Activated T-cell treated with anti-CD3 and anti-CD28 coated beads, Interleukin-2, amount 50 U/mL, for 24 hours (primary cell): Measurements from ENCODE around the gene NMRK1.

Experiments used
- DNase-seq: peaks from one replicate; pipeline ENCODE4 v3.0.0-alpha.2; 2020
- H3K27ac Mint-ChIP-seq: 2 replicates; pipeline ENCODE4 v1.8.0; 2020; ENCODE audit warnings: mild to moderate bottlenecking, mixed read lengths
- H3K27me3 Mint-ChIP-seq: 2 replicates; pipeline ENCODE4 v1.8.0; 2020; ENCODE audit warnings: mixed read lengths
- H3K36me3 Mint-ChIP-seq: 2 replicates; pipeline ENCODE4 v1.8.0; 2020; ENCODE audit warnings: low read depth, mixed read lengths
- H3K4me1 Mint-ChIP-seq: 2 replicates; pipeline ENCODE4 v1.8.0; 2020; ENCODE audit warnings: low read depth, mixed read lengths
- H3K4me3 Mint-ChIP-seq: 2 replicates; pipeline ENCODE4 v1.8.0; 2020; ENCODE audit warnings: mild to moderate bottlenecking, moderate library complexity, mixed read lengths
- H3K9me3 Mint-ChIP-seq: 2 replicates; pipeline ENCODE4 v1.8.0; 2020; ENCODE audit warnings: mixed read lengths

NMRK1 gene

DNA sequence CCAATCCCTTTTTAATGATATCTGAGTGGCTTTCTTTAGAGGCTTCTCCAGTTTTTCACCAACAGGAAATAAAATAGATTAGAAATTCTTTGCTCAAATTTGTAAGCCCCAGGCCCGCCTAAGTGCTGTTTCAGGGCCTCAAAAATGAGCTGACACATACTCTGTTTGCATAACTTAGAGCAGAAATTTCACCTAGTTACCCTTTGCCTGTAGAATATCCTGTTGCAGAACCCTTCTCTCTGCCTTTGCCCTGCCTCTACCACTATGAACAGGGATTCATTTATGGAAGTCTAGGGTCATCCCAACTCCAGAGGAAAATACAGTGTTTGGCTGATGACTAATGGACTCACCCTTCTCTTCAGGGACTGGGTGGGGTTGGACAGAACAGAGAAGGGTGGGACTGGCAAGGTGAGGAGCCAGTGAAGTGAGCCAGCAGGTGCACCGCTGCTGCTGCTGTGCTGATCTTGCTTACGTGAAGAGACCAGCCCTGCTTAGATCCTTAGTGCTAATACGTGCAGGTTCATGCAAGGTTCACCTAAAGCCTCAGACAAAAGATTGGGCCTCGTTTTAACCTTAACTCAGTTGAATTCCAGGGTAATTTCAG, 23.2 kb upstream of the NMRK1 start:
- H3K36me3 Mint-ChIP-seq = peaks cover 12% of the 10 kb centered on the region
- DNase-seq = no peak
- H3K4me3 Mint-ChIP-seq = no peak overlapping the region
- H3K27me3 Mint-ChIP-seq = no peaks in the 10 kb centered on the region
- H3K4me1 Mint-ChIP-seq = peaks cover 63% of the 10 kb centered on the region
- no peak overlapping the region for H3K27ac Mint-ChIP-seq
- no peaks in the 10 kb centered on the region for H3K9me3 Mint-ChIP-seq

DNA sequence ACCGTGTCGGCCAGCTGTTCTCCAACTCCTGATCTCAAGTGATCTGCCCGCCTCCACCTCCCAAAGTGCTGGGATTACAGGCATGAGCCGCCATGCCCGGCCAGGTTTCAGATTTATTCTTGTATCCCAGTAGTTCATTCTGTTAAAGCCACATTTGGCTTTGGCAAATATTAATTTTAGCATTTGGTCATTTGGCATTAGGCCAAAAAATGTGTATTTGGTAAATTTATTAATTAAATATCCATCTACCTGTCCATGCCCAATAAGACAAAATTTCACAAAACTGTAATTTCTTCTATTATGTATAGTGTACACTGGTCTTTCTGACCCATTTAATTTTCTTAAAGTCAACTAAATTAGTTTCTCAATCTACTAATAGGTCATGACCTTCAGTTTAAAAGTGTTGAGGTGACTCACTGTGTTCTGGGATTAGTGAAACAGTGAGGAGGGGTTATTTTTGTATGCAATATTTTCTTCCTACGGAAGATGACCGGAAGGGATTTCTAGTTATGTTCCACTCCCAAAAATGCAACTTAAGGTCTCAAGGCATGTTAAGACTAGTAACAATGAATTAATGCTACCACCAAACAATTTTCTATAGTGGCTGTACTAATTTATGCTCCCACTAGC, 21.4 kb upstream of the NMRK1 start:
- Mint-ChIP-seq H3K4me1 (peaks cover 78% of the 10 kb centered on the region), H3K27ac (no peak overlapping the region)

DNA sequence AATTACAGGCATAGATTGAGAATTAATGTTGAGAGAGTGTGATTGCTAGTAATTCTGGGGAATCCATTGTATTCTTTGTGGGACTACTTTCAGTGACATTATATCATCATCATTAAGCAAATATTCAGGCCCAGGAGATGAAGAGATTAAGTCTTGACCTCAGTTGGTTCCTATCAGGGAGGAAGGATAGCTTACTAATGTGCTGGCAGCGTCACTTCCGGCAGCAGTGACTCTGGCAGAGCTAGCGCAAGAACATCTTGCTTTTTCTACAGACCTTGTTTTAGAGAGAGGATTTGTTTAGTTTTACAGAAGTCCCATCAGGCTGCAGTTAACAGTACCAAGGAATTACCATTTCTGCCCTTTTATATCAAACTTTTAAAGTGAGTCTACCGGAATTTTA, 20.6 kb upstream of the NMRK1 start:
- Mint-ChIP-seq H3K27me3 (no peaks in the 10 kb centered on the region), H3K4me3 (no peak overlapping the region), H3K4me1 (peaks cover 76% of the 10 kb centered on the region), H3K9me3 (no peaks in the 10 kb centered on the region), H3K27ac (peak overlapping the region; percentile 72), H3K36me3 (peaks cover 24% of the 10 kb centered on the region)
- no peak for DNase-seq

More for the DNA sequence above, 21.4 kb upstream of the NMRK1 start:
- H3K36me3 Mint-ChIP-seq = peaks cover 22% of the 10 kb centered on the region
- H3K4me3 Mint-ChIP-seq = no peak overlapping the region
- H3K27me3 Mint-ChIP-seq = no peaks in the 10 kb centered on the region
- DNase-seq = no peak
- H3K9me3 Mint-ChIP-seq = no peaks in the 10 kb centered on the region

DNA sequence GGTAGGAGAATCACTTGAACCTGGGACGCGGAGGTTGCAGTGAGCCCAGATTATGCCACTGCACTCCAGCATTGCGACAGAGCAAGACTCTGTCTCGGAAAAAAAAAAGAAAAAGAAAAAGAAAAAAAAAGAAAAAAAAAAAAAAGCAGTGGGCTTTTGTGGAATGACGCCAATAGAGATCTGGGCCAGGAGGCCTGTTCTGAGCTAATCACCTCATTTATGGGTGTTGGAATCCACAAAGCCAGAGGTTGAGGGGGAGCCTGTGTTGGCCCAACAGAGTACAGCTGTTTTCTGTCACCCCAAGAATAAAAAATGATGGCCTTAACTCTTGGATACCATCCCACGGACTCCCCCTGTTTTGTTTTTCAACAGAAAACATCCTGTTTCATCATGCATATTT, 18.9 kb upstream of the NMRK1 start:
- Mint-ChIP-seq H3K4me3 (no peak overlapping the region), H3K4me1 (peaks cover 75% of the 10 kb centered on the region), H3K27me3 (no peaks in the 10 kb centered on the region), H3K27ac (no peak overlapping the region), H3K36me3 (peaks cover 35% of the 10 kb centered on the region), H3K9me3 (no peaks in the 10 kb centered on the region)
- no peak for DNase-seq

DNA sequence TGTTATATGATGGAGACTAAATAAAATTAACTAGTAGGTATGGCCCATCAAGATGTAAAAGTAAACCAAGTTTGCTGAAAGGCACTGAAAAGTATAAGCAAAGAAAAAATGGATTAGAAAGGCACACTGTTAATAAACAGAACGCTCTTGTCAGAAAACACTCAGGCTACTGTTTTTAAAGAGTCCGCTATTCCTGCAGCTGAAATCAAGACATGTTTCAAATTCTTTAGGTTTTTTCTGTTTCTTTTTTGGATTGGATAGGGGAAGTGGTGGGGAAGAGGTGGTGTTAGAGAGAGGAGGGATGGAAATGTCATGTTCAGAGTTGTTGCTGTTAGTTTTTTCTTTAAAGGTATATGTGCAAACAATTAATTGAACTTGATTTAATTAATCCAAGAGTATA, 17.9 kb upstream of the NMRK1 start:
- Mint-ChIP-seq H3K9me3 (no peaks in the 10 kb centered on the region), H3K4me1 (peaks cover 76% of the 10 kb centered on the region), H3K4me3 (no peak overlapping the region), H3K36me3 (peaks cover 44% of the 10 kb centered on the region), H3K27me3 (no peaks in the 10 kb centered on the region), H3K27ac (peak overlapping the region; percentile 15)
- no peak for DNase-seq

DNA sequence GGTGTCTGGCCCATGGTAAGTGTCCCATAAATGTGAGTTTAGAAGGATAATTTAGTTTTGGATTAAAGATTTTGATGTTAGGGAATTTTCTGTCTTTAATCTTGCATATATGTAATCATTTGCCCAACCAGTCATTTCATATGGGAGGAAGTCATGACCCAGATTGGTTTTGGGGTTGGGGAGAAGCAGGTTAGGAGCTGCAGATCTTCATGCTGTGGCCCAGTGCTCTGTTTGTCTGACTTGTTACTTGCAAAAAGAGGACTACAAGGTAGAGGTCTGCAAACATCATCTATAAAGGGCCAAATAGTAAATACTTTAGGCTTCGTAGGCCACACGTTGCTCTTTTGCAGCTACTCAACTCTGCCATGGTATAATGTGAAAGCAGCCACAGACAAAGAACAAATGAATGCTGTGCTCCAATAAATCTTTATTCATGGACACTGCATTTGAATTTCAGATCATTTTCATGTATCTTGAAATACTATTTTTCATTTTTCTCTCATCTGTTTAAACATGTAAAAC, 17.1 kb upstream of the NMRK1 start:
- Mint-ChIP-seq H3K36me3 (peaks cover 49% of the 10 kb centered on the region), H3K4me1 (peaks cover 71% of the 10 kb centered on the region), H3K27ac (peak overlapping the region; percentile 55), H3K9me3 (no peaks in the 10 kb centered on the region), H3K4me3 (no peak overlapping the region), H3K27me3 (no peaks in the 10 kb centered on the region)
- no peak for DNase-seq

DNA sequence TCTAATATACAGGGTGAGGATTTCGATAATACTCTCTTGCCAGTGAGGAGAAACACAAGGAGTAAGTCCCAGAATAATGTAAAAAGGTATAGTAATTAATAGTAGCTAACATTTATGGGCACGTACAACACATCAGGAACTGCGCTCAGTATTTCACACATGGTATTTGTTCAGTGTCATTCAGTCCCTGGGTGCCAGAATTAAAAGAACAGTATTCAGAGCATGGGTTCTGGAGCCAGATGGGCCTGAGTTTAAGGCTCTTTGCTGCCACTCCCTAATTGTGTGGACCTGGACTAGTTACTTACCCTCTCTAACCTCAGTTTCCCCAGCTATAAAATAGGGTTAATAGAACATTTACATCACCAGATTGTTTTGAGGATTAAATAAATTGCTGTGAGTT, 16.7 kb upstream of the NMRK1 start:
- H3K27me3 Mint-ChIP-seq = no peaks in the 10 kb centered on the region
- no peak overlapping the region for H3K4me3 Mint-ChIP-seq
- H3K36me3 Mint-ChIP-seq = peaks cover 52% of the 10 kb centered on the region
- peak overlapping the region; percentile 55 for H3K27ac Mint-ChIP-seq
- peaks cover 70% of the 10 kb centered on the region for H3K4me1 Mint-ChIP-seq
- no peaks in the 10 kb centered on the region for H3K9me3 Mint-ChIP-seq
- no peak for DNase-seq

DNA sequence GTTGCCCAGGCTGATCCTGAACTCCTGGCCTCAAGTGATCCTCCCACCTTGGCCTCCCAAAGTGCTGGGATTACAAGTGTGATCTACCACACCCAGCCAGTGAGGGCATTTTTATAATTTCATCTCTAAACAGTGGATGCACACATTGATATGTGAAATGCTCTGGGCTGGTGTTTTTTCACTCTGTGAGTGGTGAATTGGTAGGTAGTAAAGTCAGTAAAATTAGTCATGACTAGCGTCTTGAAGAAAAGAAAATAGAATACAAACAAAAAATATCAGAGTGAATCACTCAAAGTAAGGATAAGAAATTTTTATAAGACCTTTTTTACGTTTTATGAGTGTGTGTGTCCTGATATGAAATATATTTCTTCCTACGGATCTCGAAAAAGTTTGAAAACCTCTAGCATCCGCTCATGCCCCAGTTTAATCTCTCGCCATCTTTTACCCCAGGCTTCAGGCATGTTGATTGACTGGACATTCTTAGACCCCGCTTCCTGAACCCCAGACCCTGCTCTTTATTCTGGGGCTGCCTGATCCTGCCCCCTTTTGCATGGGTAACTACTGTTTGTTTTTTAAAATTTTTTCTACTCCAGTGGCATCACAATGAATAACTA, 14.3 kb upstream of the NMRK1 start:
- Mint-ChIP-seq H3K27ac (peak overlapping the region; percentile 53), H3K9me3 (no peaks in the 10 kb centered on the region), H3K4me1 (peaks cover 68% of the 10 kb centered on the region), H3K36me3 (peaks cover 58% of the 10 kb centered on the region), H3K27me3 (no peaks in the 10 kb centered on the region), H3K4me3 (no peak overlapping the region)
- DNase-seq = no peak

DNA sequence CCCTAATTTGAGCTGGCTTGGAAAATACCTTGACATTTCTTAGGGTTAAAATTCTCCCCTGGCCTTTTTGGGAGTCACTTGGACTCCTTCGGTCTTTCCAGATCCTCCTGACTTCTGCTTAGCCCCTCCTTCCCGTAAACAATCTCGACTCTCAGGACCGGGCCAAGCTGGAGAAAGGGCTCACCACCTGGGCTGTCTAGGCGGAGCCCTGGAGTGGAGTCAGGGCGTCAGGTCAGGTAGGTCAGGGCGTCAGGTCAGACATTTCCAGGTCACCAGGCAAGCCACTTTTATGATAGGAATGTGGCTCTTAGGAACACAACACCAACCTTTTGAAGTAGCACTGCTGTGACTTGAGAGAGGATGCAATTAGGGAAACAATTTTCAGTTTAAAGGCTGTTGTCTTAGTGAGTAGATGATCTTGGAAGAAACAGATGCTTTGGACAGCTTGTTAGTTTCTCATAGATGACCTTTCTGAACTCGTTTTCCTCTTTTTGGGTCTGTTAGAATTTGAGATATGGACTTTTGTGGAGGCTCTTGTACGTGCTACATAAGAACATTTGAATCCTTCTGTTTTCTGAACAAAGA, 13.1 kb upstream of the NMRK1 start:
- Mint-ChIP-seq H3K27me3 (no peaks in the 10 kb centered on the region), H3K4me3 (no peak overlapping the region), H3K27ac (peak overlapping the region; percentile 51), H3K36me3 (peaks cover 63% of the 10 kb centered on the region), H3K9me3 (no peaks in the 10 kb centered on the region), H3K4me1 (peaks cover 72% of the 10 kb centered on the region)
- DNase-seq = no peak

DNA sequence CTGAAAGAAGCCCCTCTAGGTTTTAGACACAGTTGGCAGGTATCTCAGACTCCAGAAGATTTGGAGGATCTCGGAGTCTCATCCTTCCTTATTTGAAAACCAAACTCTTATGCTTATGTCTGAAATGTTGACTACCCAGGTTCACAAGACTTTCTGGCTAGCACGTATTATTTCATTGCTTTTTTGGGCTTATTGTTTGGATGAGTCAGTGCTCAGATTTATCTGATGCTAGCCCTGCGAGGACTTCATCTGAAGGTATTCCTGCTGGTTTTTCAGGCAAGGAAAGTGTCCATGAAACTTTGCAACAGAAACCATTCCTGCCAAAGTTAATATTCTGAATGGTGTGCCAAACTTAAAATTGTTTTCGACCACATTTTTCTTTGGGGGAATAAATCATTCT, 8.8 kb upstream of the NMRK1 start:
- H3K4me1 Mint-ChIP-seq = peaks cover 70% of the 10 kb centered on the region
- DNase-seq = no peak
- H3K4me3 Mint-ChIP-seq = no peak overlapping the region
- no peaks in the 10 kb centered on the region for H3K9me3 Mint-ChIP-seq
- no peaks in the 10 kb centered on the region for H3K27me3 Mint-ChIP-seq
- H3K27ac Mint-ChIP-seq = no peak overlapping the region
- H3K36me3 Mint-ChIP-seq = peaks cover 39% of the 10 kb centered on the region

DNA sequence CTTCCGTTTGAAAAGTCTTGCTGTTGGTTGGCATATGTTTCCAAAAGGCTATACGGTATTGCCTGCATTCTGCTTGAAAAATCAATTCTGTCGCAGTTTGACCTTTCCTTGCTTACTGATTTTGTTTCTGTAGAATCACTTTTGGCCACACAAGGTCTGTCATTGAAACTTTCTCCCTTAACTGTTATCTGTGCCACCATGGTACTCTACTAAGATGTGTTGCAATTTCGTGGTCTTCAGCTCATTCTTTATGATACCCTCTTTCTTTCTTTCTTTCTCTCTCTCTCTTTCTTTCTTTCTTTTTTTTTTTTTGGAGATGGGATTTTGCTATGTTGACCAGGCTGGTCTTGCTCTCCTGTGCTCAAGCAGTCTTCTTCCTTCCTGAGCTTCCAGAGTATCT, 4.8 kb upstream of the NMRK1 start:
- Mint-ChIP-seq H3K36me3 (peaks cover 39% of the 10 kb centered on the region), H3K4me3 (peak overlapping the region; percentile 52), H3K4me1 (peaks cover 74% of the 10 kb centered on the region), H3K9me3 (no peaks in the 10 kb centered on the region), H3K27me3 (no peaks in the 10 kb centered on the region), H3K27ac (peak overlapping the region; percentile 76)
- no peak for DNase-seq

DNA sequence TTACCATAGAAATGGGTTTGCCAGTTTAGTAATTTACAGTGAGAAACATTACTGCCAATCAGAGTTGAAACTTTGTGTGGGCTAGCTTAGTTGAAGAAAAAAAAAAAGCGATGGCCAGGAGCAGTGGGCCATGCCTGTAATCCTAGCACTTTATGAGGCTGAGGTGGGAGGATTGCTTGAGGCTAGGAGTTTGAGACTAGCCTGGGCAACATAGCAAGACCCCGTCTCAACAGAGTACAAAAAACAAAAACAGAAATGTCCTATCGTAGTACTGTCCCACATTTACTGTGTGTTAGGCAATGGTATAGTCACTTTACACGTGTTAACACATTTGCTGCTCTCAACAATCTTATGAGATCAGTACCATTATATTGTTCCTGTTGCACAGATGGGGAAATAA, 2.6 kb upstream of the NMRK1 start:
- no peaks in the 10 kb centered on the region for H3K9me3 Mint-ChIP-seq
- peak overlapping the region; percentile 92 for H3K4me3 Mint-ChIP-seq
- peak overlapping the region; percentile 95 for H3K27ac Mint-ChIP-seq
- H3K4me1 Mint-ChIP-seq = peaks cover 74% of the 10 kb centered on the region
- no peaks in the 10 kb centered on the region for H3K27me3 Mint-ChIP-seq
- H3K36me3 Mint-ChIP-seq = peaks cover 37% of the 10 kb centered on the region
- DNase-seq = no peak

DNA sequence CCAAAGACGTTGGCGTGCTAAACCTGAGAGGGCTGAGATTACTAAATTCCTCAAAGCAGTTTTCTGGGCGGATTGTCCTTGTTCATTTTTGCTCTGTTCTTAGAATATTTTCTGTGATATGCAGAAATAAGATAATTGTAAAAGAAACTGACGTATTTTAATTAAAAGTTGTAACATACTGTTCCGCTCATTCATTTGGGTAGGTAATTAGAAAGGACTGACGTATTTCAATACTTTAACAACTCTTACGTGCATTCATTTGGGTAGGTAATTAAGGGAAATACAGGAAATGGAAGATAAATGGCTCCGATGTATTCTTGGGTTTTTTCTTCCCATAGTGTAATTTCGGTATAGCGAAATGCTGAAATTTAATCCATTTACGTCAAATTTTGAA, 1.4 kb upstream of the NMRK1 start:
- H3K36me3 Mint-ChIP-seq = peaks cover 35% of the 10 kb centered on the region
- peak overlapping the region; percentile 95 for H3K27ac Mint-ChIP-seq
- peak overlapping the region; percentile 92 for H3K4me3 Mint-ChIP-seq
- H3K9me3 Mint-ChIP-seq = no peaks in the 10 kb centered on the region
- H3K4me1 Mint-ChIP-seq = peaks cover 73% of the 10 kb centered on the region
- H3K27me3 Mint-ChIP-seq = no peaks in the 10 kb centered on the region
- no peak for DNase-seq

DNA sequence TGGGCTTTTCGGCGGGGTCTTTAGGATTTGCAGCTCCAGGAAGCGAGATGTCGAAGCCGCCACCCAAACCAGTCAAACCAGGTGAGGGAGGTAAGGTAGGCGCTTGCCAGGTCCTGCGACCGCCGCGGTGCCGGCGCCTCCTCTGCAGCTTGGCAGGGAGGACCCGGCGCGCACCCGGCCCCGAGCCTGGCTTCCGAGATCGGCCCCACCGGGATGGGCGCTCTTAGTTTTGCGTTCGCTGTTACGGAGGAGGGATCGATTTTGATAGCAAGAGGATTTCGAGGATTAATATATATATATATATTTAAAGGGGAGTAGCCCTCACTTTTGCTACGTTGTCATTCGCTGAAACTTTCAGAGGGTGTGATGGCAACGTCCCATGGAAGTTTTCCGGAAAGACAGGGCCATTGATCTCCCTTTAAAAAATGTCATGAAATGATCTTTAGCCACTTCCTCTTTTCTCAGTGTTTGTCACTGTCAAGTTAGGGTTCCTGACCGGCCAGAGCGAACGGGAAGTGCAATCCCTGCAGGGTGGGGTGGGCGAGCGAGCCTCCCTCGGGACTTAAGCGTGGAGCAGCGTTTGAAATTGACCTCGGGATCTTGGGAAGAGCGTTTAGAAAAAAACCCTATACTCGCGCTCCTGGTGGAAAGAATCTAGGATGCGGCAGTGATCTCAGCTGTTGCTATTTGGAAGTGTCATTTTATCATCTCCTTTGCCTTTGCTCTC, 854 bp upstream of the NMRK1 start:
- peaks cover 35% of the 10 kb centered on the region for H3K36me3 Mint-ChIP-seq
- H3K9me3 Mint-ChIP-seq = no peaks in the 10 kb centered on the region
- peak; percentile 44 for DNase-seq
- peaks cover 73% of the 10 kb centered on the region for H3K4me1 Mint-ChIP-seq
- no peaks in the 10 kb centered on the region for H3K27me3 Mint-ChIP-seq
- peak overlapping the region; percentile 92 for H3K4me3 Mint-ChIP-seq
- peak overlapping the region; percentile 95 for H3K27ac Mint-ChIP-seq
